H1 (cell line): ENCODE measurements around the gene STAG1.

Experiments used
- CHD2 ChIP-seq: IDR thresholded peaks from 2 replicates; pipeline ENCODE4 v1.6.1; 2012; ENCODE audit warnings: low read length, improper control_type of control experiment
- EP300 ChIP-seq, 2 experiments: IDR thresholded peaks; 1 replicate in 1 of 2; 2 replicates in 1 of 2; pipeline ENCODE4 v1.6.1; 2011 to 2012; ENCODE audit warnings: low read depth in 2 of 2, low read length in 2 of 2, mild to moderate bottlenecking in 2 of 2, borderline replicate concordance in 1 of 2, inconsistent platforms in 1 of 2, moderate library complexity in 1 of 2
- EZH2 ChIP-seq: fragments of 200-600 bp; sonication (generic); IDR thresholded peaks from 2 replicates; pipeline ENCODE4 v1.7.1; 2012; ENCODE audit warnings: low read depth, mild to moderate bottlenecking, moderate library complexity, low read length, inconsistent platforms; ENCODE audit not compliant: severe bottlenecking
- POLR2A ChIP-seq, 2 experiments: IDR thresholded peaks; 1 replicate in 1 of 2; 2 replicates in 1 of 2; pipeline ENCODE4 v1.6.1; 2011; ENCODE audit warnings: low read depth in 2 of 2, low read length in 2 of 2, mild to moderate bottlenecking in 2 of 2; ENCODE audit errors: control extremely low read depth in 1 of 2
- POLR2AphosphoS5 ChIP-seq: IDR thresholded peaks from 2 replicates; pipeline ENCODE4 v1.6.1; 2011; ENCODE audit warnings: low read depth, low read length
- RFX5 ChIP-seq: IDR thresholded peaks from 2 replicates; pipeline ENCODE4 v1.6.1; 2011; ENCODE audit warnings: low read depth, low read length, improper control_type of control experiment, borderline replicate concordance
- TEAD4 ChIP-seq: IDR thresholded peaks from 2 replicates; pipeline ENCODE4 v1.6.1; 2012; ENCODE audit warnings: low read depth, low read length, inconsistent platforms, mixed read lengths
- YY1 ChIP-seq: IDR thresholded peaks from 2 replicates; pipeline ENCODE4 v1.6.1; 2011; ENCODE audit warnings: low read depth, mild to moderate bottlenecking, low read length
- ZNF274 ChIP-seq: IDR thresholded peaks from 2 replicates; pipeline ENCODE4 v1.7.0; 2012; ENCODE audit warnings: low read length, borderline replicate concordance; ENCODE audit errors: extremely low read depth
- TF ChIP-seq, protein P1 (sequence below), 3 experiments: IDR thresholded peaks; 1 replicate in 2 of 3; 2 replicates in 1 of 3; pipeline versions ENCODE4 v1.5.1 to v1.6.1; 2011; ENCODE audit warnings: low read length in 3 of 3, mild to moderate bottlenecking in 3 of 3, inconsistent platforms in 2 of 3, low read depth in 1 of 3, moderate library complexity in 1 of 3; ENCODE audit not compliant: insufficient read depth in 1 of 3; ENCODE audit errors: control extremely low read depth in 1 of 3

DNA sequence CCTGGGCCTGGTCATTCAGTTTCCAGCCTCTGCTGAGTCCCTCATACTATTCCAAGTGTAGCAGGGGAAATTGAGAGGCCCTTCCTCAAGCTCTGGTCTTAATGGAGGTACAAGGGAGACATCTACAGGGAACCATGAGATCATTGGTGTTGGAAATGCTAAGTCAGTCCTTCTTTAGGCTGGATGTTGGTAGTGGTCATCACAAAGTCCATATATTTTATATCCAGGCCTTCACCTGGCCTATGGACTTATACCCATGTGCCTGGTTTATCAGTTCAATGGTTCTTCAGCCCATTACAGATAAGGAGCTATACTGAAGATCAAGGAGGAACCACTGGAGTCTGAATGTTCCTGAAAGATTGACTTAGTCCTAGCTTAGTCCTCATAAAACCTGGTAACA is 135.0 kb downstream of the STAG1 start:
- no peak for TF ChIP-seq EZH2
- no peak for TF ChIP-seq CHD2
- TF ChIP-seq, protein P1, sequence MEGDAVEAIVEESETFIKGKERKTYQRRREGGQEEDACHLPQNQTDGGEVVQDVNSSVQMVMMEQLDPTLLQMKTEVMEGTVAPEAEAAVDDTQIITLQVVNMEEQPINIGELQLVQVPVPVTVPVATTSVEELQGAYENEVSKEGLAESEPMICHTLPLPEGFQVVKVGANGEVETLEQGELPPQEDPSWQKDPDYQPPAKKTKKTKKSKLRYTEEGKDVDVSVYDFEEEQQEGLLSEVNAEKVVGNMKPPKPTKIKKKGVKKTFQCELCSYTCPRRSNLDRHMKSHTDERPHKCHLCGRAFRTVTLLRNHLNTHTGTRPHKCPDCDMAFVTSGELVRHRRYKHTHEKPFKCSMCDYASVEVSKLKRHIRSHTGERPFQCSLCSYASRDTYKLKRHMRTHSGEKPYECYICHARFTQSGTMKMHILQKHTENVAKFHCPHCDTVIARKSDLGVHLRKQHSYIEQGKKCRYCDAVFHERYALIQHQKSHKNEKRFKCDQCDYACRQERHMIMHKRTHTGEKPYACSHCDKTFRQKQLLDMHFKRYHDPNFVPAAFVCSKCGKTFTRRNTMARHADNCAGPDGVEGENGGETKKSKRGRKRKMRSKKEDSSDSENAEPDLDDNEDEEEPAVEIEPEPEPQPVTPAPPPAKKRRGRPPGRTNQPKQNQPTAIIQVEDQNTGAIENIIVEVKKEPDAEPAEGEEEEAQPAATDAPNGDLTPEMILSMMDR (IDR thresholded peaks at IDR 0.05; ENCODE audit: control extremely low read depth in 1 of 3, insufficient read depth in 1 of 3, low read depth in 1 of 3, low read length in 3 of 3) = no peak
- no peak for TF ChIP-seq POLR2A (IDR thresholded peaks at IDR 0.05; ENCODE audit: control extremely low read depth in 1 of 2, low read depth in 2 of 2, low read length in 2 of 2)
- TF ChIP-seq YY1 = no peak
- no peak for TF ChIP-seq EP300 (IDR thresholded peaks at IDR 0.05; ENCODE audit: borderline replicate concordance in 1 of 2, low read depth in 2 of 2, low read length in 2 of 2)
- TF ChIP-seq RFX5 = no peak
- no peak for TF ChIP-seq TEAD4
- TF ChIP-seq POLR2AphosphoS5 = no peak
- no peak for TF ChIP-seq ZNF274
